HG02840 (cell line): ENCODE results near the gene NIPSNAP2.
"Not testable (repeated sequence)": the region's sequence is repeated elsewhere in the genome, so short reads cannot be mapped to it uniquely, and the experiment has no call there.

Experiments
- ATAC-seq: cut with Tn5 transposase; IDR thresholded peaks from one replicate; pipeline ENCODE4 v1.9.1; 2021; ENCODE audit warnings: mild to moderate bottlenecking, moderate library complexity, moderate number of reproducible peaks; ENCODE audit not compliant: unreplicated experiment, low FRiP score

NIPSNAP2 gene

DNA sequence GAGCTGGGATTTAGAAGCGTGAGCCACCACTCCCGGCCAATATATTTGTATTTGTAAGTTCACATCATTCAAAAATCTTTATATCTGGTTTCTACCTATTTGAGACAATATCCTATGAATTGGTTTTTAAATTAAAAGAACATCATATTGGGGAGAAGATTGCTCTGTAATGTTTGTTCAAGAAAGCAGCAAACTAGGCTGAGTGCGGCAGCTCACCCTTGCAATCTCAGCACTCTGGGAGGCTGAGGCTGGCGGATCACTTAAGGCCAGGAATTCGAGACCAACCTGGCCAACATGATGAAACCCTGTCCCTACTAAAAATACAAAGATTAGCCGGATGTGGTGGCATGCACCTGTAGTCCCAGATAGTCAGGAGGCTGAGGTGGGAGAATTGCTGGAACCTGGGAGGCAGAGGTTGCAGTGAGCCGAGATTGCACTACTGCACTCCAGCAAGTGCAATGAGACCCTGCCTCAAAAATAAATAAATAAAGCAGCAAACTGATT is 9.4 kb downstream of the NIPSNAP2 start:
- ATAC-seq, result no peak

DNA sequence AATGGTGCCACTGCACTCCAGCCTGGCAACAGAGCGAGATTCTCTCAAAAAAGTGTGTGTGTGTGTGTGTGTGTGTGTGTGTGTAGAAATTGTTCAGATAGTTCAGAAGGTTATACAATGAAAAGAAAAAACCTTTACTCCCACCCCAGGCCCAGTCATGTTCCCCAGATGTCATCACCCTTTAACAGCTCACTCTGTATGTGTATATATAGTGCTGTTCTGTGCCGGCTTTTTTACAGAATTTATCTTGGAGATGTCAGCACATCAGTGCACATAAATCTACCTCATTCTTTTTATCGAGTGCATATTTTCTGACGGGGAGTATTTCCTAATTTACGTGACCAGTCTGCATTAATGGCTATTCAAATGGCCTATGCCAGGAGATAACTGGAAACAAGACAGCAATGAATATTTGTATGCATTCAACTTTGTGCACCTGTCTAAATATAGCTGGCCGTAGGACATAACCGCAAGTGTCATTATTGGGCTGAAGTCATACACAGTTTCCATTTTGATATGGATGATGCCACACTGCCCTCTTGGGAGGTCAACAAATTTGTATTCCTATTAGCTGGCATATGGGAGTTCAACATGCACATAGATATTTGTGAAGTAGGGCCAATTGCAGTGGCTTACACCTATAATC is 11.7 kb downstream of the NIPSNAP2 start:
- no peak for ATAC-seq

DNA sequence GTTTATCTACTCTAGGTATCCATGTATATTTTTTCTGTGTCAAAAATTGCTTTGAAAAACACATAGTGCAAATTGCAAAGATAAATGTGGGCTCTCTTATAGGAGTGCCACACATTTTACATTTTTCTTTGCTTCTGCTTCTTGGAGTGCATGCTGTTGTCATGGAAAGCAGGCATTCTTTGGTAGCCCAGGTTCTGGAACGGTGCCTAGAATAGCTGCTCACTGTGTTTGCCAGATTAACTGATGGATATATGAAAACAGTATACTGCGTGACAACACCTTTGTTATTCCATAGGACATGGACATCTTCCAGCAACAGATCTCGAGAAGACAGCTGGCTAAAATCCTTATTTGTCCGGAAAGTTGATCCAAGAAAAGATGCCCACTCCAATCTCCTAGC is 13.4 kb downstream of the NIPSNAP2 start:
- ATAC-seq, result no peak

DNA sequence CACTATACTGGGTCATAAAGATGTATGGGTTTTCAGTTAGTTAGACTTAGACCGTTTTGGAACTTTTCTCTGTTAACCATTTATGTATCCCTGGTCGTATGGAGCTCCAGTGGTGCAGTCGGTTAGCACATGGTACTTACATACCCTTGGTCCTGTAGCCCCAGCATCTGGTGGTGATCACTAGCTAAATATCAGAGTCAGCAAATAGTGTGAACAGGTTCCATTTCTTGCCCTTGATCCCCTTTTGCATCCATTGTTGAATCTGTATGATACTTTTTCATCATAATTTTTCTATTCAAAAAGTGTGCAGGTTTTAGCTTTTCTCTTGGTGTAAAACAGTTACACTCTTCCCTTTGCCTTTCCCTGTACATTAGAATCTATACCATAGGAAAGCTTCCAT is 15.9 kb downstream of the NIPSNAP2 start:
- no peak for ATAC-seq

DNA sequence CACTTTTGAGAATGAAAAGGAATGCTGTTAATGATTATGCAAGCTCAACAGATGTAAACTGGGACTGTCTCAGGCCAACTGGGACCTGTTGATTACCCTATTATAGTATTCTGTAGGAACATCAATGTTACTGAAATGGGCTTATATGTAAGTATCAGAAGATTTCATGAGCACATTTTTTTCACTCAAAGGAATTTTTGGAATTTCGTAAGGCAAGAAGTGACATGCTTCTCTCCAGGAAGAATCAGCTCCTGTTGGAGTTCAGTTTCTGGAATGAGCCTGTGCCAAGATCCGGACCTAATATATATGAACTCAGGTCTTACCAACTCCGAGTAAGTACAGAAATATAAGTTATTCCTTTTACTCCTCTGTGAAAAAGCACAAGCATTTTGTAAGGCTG is 19.2 kb downstream of the NIPSNAP2 start:
- ATAC-seq, result no peak

DNA sequence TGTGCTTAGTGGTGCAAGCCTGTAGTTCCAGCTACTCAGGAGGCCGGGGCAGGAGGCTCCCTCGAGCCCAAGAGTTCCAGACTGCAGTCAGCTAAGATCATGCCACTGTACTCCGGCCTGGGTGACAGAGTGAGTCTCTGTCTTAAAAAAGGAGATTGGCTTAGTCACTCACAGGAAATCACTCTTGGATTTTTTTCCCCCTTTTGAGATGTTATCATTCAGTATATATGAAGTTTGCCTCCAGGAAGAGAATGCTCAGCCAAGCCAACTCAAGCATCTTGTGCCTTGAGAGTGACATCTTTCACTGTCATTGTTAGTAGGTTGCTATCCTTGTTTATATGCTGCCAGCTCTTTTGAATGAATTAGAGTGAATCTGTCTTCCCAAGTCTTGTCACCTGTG is 28.0 kb downstream of the NIPSNAP2 start:
- no peak for ATAC-seq

DNA sequence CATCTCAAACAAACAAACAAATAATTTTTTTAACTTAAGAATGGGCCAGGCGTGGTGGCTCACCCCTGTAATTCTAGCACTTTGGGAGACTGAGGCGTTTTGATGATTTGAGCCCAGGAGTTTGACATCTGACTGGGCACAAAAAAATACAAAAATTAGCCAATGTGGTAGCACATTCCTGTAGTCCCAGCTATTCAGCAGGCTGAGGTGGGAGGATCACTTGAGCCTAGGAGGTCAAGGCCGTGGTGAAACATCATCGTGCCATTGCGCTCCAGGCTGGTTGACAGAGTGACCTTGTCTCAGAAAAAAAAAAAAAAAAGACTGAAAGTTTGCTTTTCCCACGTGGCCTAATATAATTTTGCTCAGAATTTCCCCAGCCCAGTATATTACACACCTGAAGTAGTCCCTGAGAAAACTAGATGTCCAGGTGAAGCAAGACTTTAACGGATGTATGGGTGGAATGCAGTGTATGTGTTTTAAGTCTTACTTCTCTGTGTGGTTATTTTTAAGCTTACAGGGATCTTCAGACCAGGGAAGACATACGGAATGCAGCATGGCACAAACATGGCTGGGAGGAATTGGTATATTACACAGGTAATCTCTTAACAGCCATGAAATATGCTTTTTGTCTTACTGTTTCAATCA is 32.6 kb downstream of the NIPSNAP2 start:
- ATAC-seq, result no peak

DNA sequence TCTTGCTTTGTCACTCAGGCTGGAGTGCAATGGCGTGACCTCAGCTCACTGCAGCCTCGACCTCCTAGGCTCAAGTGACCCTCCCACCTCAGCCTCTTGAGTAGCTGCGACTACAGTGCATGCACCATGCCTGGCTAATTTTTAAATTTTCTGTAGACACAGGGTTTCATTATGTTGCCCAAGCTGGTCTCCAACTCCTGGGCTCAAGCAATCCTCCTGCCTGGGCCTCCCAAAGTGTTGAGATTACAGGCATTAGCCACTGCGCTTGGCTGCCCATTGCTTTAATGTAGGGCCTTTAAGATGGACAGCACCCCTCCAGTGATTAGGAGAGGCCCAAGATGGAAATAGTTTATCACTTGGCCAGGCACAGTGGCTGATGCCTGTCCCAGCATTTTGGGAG is 39.4 kb downstream of the NIPSNAP2 start:
- ATAC-seq, result no peak

DNA sequence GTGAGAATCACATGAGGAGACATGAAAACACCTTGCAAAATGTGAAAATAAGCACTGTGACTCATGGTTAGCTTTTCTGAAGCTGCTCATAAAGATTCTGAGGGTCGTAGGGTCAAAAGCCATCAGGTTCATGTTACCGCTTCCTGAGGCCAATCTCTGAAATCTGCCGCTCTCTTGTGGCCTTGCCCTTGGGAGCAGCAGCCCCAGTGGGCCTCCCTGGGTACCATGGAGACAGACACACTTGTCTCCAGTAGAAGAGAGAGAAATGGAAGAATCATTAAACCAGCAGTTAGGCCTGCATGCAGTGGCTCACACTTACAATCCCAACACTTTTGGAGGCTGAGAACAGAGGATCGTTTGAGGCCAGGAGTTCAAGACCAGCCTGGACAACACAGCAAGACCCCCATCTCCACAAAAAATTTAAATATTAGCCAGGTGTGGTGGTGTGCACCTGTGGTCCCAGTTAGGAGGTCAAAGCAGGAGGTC is 42.8 kb downstream of the NIPSNAP2 start:
- ATAC-seq, result no peak

DNA sequence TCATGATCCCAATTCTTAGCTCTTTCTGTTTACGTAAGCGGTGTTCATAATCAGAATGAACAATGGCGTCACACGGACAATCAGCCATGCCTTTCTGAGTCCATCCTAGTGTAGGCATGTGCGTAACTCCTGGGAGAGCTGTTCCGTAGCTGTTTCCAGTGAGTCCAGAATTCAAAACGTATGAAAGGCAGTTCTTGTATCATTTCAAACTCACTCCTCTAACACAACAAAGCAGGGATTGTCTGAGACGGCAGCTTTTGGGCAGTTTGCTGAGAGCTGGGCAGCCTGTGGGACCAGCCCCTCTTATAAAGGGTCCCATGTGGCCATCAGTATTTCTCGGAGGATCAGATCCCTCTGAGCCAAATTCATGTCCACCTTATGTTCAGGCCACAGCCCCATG is 43.5 kb downstream of the NIPSNAP2 start:
- ATAC-seq, result no peak

DNA sequence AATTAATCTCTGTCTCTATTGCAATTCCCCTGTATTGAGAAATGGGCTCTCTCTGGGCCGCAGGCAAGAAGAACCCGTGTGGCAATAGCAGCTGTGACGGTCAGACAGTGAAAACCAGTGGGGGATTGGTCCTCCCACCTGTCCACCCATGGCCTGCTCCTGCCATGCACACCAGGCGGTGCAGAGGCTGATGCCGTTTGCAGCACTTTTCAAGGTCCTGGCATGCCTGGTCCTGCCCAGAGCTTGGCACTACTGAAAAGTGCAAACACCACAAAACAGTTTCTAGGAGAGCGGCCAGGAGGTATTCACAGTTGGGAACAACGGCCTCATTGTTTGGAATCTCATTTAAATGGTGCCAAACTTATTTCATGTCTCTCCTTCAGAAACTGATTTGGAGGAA is 45.3 kb downstream of the NIPSNAP2 start:
- ATAC-seq, result no peak

DNA sequence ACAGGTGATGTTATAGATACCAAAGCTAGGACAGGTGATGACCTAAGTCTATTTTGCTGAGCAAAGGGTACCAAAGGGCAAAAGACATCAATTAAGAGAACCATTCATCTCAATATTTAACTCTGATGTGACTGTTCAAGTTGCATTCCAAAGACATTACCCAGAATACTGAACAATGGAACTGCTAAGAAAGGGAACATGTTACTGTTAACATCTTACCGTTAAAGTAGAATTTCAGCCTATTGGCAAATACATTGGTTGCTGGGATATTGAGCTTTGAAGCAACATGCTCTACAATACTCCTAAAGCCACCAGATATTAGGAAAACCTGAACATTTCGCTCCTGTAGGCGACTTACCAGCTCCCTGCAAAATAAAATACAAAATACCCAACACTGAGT is 52.6 kb downstream of the NIPSNAP2 start:
- not testable (repeated sequence) for ATAC-seq

DNA sequence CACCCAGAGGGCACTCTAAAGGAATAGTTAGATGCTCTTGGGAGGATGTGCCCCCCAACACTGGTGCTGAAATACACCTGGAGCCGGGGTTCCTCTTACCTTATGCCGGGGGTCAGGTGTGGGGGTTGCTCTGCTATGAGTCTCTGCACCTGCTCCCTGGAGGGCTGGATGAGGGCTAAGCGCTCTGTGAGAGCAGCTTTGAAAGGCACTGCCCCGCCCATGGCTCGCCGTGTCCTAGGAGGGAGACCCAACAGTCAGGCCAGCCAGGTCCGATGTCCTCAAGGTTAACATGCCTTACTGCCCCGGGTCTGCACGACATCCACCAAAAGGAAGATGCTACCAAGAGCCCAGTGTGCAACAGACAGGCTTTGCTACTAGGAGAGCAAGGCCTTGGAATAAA is 55.1 kb downstream of the NIPSNAP2 start:
- no peak for ATAC-seq

DNA sequence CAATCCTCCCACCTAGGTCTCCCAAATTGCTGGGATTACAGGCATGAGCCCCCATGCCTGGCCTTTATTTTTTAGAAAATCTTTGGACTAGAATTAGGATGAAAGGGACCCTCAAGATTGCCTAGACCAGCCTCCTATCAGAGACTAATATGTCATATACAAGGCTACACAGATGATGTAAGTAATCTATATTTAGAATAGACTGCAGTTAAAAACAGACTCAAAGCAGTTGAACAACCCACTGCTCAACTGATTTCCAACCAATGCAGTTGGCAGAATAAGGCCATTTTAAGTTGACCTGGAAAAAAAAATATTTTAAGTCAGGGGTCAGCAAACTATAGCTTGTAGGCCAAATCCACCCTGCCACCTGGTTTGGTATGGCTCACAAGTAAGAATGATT is 59.1 kb downstream of the NIPSNAP2 start:
- ATAC-seq, result no peak

DNA sequence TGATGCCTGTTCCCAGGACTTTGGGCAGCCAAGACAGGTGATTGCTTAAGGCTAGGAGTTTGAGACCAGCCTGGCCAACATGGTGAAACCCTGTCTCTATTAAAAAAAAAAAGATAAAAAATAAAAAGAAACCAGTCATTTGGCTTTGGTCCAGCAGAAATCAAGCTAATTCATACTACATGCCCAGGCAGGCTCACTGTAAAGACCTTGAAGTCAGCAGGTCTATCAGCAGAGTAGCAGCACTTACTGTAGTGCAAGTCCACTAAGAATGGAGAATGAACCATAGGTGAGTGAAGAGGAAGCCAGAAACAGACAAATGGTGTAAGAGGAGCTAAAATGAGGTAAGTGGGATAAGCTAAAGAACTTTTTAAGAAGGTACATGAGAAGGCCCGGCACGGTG is 62.2 kb downstream of the NIPSNAP2 start:
- no peak for ATAC-seq

DNA sequence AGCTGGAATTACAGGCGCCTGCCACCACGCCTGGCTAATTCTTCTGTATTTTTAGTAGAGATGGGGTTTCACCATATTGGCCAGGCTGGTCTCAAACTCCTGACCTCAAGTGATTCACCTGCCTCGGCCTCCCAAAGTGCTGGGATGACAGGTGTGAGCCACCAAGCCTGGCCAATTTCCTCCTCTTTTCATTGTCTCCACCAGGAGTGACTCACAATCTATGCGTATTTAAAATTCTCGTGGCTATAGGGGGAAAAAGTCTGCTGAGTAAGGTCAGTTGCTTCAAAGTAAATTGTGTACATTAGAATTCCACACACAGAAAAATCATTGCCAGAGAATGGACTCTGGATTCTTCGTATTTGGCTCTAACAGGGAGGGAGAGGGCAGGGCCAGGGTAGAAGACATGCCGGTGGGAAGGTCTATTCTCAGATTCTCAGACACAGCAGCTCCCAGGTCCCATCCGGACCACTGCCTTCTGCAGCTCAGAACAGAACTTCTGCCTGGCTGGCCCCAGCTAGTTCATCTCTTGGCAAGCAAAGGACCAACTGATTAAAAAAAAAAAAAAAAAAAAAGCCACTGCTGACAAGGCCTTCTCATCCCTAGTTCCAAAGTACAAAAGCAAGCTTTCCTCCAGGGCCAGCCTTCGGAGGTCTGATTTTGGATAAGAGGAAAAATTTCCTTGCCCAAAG is 64.7 kb downstream of the NIPSNAP2 start:
- no peak for ATAC-seq

DNA sequence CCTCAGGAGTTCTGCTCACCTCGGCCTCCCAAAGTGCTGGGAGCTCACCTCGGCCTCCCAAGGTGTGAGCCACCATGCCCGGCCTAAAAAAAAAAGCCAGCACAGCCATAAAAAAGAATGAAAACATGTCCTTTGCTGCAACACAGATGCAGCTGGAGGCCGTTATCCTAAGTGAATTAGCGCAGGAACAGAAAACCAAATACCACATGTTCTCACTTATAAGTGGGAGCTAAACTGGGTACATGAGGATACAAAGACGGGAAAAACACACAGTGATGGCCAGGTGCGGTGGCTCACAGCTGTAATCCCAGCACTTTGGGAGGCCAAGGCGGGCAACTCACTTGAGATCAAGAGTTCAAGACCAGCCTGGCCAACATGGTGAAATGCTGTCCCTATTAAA is 66.0 kb downstream of the NIPSNAP2 start:
- ATAC-seq, result no peak

DNA sequence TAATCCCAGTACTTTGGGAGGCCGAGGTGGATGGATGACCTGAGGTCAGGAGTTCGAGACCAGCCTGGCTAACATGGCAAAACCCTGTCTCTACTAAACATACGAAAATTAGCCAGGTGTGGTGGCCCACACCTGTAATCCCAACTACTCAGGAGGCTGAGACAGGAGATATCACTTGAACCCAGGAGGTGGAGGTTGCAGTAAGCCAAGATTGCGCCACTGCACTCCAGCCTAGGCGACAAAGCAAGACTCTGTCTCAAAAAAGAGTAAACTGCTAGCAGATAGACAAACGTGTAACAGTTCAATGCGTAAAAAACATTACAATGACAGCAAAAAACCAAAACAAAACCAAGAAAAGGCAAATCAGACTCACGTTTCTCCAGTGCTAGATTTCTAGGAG is 67.2 kb downstream of the NIPSNAP2 start:
- ATAC-seq, result not testable (repeated sequence)

DNA sequence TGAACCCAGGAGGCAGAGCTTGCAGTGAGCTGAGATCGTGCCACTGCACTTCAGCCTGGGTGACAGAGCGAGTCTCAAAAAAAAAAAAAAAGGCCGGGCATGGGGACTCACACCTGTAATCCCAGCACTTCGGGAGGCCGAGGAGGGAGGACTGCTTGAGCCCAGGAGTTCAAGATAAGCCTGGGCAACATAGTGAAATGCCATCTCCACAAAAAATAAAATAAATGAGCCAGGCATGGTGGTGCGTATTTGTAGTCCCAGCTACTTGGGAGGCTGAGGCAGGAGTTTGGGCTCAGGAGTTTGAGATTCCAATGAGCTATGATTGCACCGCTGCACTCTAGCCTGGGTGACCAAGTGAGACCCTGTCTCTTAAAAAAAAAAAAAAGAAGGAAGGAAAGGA is 68.2 kb downstream of the NIPSNAP2 start:
- ATAC-seq, result not testable (repeated sequence)

DNA sequence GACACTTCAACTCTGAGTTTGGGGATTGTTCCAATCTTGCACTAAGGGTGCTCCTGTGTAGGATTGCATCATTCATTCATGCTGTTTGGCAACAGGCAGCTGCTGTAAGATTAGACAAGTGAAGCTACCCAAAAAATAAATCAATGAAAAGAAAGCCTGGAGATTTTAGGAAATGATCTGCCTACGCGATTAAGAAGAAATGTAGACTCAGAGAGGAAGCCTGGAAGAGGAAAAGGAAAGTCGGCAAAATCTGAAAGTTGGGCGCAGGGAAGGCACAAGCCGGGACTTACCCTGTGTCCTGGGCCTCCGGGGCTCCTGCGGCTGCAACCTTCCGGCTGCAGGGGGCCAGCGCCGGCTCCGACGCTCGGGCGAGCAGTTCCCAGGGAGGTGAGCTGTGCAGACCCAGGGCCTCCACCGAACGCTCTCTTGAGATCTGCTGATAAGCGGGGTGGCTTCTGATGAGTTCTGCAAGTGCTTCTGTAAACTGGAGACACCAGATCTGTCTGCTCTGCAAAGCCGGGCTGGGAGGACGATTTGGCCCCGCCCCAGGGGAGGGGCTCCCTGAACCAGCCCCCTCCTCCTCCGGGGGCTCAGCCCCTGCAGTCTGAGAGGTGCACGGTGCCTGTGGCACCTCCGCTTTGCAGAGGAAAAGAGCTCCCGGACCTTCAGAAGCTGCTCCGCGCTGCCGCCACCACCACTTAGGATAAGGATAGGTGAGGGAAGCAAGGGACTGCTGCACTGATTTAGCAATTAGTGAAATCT is 69.5 kb downstream of the NIPSNAP2 start:
- peak; percentile 93 for ATAC-seq

DNA sequence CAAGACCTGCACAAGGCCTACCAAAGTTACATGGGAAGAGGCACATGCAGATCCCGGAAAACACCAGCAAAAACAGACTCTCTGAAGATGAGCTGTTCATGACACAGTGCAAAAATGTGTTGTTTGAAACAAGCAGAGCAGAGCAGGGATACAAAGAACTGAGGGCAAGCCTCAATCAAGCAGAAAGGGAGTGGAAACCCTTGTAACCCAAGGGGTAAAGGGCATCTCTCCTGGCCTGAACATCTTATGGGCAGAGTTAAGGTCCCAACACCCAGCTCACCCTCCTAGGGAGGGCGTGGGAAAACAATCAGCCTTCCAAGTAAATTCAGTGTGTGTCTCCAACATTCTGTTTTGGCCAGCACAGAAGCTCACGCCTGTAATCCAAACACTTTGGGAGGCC is 76.3 kb downstream of the NIPSNAP2 start:
- no peak for ATAC-seq
